Breast epithelium (tissue), 3 donors: ENCODE results near the gene OR12D1.

Source experiments
- POLR2A ChIP-seq: fragments of 450-650 bp; IDR thresholded peaks from one replicate; pipeline ENCODE4 v1.6.1; 2016; ENCODE audit warnings: antibody characterized with exemption, mild to moderate bottlenecking, moderate library complexity
- TF ChIP-seq, protein P1 (sequence below), 3 donors: fragments of 450-650 bp; IDR thresholded peaks; one replicate each; pipeline ENCODE4 v1.5.1; 2016 to 2017; ENCODE audit warnings: antibody characterized with exemption in 3 of 3, mild to moderate bottlenecking in 3 of 3, moderate library complexity in 3 of 3

DNA sequence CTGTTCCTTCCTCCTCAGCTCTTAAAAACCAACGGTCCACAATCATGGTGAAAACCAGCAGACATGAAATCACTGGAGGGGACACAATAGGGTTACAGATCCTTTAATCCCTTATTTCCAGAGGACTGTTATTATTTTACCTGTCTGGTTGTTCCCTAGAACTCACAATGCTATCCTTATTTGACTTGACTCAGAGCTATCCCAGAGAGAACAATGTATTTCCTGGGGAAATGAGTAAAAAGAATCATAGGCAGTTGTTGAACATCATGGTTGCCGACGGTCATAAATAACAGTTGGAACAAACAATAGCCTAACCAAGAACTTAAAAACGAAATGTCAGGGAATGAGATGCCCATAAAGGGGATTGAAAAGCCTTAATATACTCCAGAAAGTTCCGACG, 51.5 kb downstream of the OR12D1 start:
- TF ChIP-seq, protein P1, sequence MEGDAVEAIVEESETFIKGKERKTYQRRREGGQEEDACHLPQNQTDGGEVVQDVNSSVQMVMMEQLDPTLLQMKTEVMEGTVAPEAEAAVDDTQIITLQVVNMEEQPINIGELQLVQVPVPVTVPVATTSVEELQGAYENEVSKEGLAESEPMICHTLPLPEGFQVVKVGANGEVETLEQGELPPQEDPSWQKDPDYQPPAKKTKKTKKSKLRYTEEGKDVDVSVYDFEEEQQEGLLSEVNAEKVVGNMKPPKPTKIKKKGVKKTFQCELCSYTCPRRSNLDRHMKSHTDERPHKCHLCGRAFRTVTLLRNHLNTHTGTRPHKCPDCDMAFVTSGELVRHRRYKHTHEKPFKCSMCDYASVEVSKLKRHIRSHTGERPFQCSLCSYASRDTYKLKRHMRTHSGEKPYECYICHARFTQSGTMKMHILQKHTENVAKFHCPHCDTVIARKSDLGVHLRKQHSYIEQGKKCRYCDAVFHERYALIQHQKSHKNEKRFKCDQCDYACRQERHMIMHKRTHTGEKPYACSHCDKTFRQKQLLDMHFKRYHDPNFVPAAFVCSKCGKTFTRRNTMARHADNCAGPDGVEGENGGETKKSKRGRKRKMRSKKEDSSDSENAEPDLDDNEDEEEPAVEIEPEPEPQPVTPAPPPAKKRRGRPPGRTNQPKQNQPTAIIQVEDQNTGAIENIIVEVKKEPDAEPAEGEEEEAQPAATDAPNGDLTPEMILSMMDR (IDR thresholded peaks at IDR 0.05), result no peak
- no peak for TF ChIP-seq POLR2A
